Measurements from ENCODE around the gene PAQR7. TPM values are rescaled to one million over a fixed set of nuclear protein-coding genes. Genes with fewer than 3 reads are reported as not detected.

PAQR7 gene
- total and polyA plus RNA-seq, 11 donors, result 1.1 to 5.7 (median 2.0) TPM

DNA sequence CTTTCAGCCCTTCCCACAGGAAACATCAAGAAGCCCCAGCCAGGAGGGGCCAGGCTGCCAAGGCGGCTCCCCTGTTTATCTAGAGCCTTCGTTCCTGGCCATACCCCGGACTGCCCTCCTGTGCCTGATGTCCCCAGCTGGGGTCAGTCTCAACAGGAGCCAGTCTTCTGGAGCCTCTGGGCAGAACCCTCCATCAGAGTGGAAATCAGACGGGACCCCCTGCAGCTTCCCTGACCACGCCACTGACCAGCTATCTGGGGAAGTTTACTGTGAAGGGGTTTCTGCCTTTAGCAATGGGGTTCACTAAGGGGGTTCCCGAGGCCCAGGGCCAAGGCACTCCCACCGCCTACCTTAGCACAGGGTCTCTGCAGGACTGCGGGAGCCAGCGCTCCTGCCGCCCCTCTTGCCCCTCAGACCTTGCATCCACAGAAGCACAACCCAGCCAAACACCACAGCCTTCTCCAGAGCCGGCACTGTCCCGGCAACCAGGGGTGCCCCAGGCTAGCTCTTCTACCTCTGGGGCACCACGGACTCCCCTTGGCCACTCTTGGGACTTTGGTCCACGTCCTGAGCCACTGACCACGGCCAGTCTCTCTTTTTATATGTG is 59.3 kb downstream of the PAQR7 start:
- WGBS, 4 donors, result 82 to 90% (median 86%) methylated on average over 15 of the region's 15 CpGs
- ATAC-seq (no peak), DNase-seq (no peak)
- H3K36me3 ChIP-seq, result peaks cover 0 to 52% (median 49%) of the 10 kb centered on the region in 9 donors
- H3K4me3 ChIP-seq, result no peak overlapping the region
- no peak overlapping the region for H3K27ac ChIP-seq
- peaks cover 0 to 31% (median 16%) of the 10 kb centered on the region in 12 donors for H3K4me1 ChIP-seq
- no peaks in the 10 kb centered on the region for H3K27me3 ChIP-seq
- intact Hi-C loops (cut with DNase I), result loop anchor here in 2 of 10 donors (5.0 to 10.0 kb wide), 2 partner anchors 569 to 571 kb away; partner anchors contain the start of gene RSRP1 (in 2 of the 2)
- no peaks in the 10 kb centered on the region for H3K9me3 ChIP-seq
- TF ChIP-seq, protein P1, sequence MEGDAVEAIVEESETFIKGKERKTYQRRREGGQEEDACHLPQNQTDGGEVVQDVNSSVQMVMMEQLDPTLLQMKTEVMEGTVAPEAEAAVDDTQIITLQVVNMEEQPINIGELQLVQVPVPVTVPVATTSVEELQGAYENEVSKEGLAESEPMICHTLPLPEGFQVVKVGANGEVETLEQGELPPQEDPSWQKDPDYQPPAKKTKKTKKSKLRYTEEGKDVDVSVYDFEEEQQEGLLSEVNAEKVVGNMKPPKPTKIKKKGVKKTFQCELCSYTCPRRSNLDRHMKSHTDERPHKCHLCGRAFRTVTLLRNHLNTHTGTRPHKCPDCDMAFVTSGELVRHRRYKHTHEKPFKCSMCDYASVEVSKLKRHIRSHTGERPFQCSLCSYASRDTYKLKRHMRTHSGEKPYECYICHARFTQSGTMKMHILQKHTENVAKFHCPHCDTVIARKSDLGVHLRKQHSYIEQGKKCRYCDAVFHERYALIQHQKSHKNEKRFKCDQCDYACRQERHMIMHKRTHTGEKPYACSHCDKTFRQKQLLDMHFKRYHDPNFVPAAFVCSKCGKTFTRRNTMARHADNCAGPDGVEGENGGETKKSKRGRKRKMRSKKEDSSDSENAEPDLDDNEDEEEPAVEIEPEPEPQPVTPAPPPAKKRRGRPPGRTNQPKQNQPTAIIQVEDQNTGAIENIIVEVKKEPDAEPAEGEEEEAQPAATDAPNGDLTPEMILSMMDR (IDR thresholded peaks at IDR 0.05), result no peak
- TF ChIP-seq POLR2A (IDR thresholded peaks at IDR 0.05), result no peak

DNA sequence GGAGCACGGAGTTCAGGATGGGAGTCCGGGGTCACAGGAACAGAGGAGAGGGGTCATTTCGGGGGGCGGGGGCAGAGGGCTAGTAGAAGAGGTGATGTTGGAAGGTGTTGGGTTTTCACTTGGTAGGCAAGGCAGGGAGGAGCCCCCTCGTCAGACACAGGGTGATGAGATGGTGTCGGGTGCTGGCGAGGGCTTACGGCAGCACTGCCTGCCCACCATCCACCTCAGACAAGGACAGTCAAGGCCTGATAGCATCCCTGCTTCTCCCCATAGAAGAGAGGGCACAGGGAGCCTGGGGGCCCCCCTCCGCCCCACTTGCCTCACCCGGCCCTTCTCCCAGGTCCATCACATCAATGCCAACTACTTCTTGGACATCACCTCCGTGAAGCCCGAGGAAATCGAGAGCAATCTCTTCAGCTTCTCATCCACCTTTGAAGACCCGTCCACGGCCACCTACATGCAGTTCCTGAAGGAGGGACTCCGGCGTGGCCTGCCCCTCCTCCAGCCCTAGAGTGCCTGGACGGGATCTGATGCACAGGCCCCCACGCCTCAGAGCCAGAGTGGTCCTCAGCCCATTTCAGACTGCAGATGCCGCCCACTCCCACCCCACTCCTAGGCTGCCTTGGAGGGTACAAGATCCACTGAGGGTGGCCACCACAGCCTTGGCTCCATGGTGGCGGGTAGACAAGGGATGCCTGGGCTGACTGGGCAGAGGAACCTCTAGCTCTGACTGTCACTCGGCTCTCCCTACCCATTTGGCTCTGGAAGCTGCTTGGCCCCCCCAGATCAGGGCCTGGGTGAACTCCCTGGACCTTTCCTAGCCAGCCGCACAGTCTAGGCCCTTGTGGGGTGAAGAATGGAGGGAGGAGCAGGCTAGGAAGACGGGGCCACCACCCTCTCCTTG is 60.0 kb downstream of the PAQR7 start:
- no peak for DNase-seq
- TF ChIP-seq POLR2A (IDR thresholded peaks at IDR 0.05), result no peak
- TF ChIP-seq, protein P1 (IDR thresholded peaks at IDR 0.05), result no peak

DNA sequence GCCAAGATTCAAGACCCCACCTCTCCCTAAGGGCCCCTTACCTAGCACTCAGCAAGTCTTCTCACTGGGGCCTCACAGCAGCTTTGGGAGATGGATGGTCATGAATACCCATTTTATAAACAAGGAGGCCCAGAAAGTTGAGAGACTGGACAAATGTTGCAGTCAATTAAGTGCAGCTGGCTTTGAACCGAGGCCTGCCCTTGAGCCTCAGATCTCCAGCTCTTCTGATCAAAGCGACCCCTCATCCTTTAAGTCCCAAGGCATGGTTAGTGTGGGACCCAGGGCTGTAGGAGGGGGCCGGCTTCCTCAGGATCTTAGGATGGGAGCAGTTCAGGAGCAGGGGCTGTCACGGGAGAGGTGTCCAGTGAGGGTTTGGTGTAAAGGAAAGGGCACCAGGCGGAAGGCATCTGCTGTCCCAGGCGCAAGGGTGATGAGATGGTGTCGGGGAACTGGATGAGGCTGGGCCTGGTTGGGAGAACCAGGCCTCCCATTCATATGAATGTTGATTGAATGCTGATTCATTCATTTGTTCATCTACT is 60.9 kb downstream of the PAQR7 start:
- H3K27ac ChIP-seq, result no peak overlapping the region
- intact Hi-C loops (cut with DNase I), result loop anchor here in 7 of 10 donors (5.0 to 10.0 kb wide), 6 partner anchors 202 to 570 kb away; partner anchors contain the start of gene RSRP1 (in 2 of the 7)
- no peaks in the 10 kb centered on the region for H3K9me3 ChIP-seq
- H3K36me3 ChIP-seq, result peaks cover 0 to 66% (median 58%) of the 10 kb centered on the region in 9 donors
- DNase-seq (no peak), ATAC-seq (no peak)
- peaks cover 0 to 32% (median 24%) of the 10 kb centered on the region in 12 donors for H3K4me1 ChIP-seq
- WGBS, 4 donors, result 89 to 95% (median 92%) methylated on average over 7 of the region's 7 CpGs
- H3K4me3 ChIP-seq, result no peak overlapping the region
- TF ChIP-seq, protein P1 (IDR thresholded peaks at IDR 0.05), result no peak
- no peak for TF ChIP-seq POLR2A (IDR thresholded peaks at IDR 0.05)
- no peaks in the 10 kb centered on the region for H3K27me3 ChIP-seq

More for the DNA sequence above, 60.0 kb downstream of the PAQR7 start:
- ATAC-seq, result no peak
- intact Hi-C loops (cut with DNase I), result loop anchor here in 2 of 10 donors (5.0 to 10.0 kb wide), 2 partner anchors 568 to 571 kb away; partner anchors contain the start of gene RSRP1 (in 2 of the 2)
- Histone ChIP-seq H3K4me3 (no peak overlapping the region), H3K9me3 (no peaks in the 10 kb centered on the region), H3K27me3 (no peaks in the 10 kb centered on the region), H3K27ac (no peak overlapping the region), H3K4me1 (peaks cover 0 to 31% (median 19%) of the 10 kb centered on the region in 12 donors), H3K36me3 (peaks cover 0 to 57% (median 50%) of the 10 kb centered on the region in 9 donors)
- WGBS, 4 donors, result 88 to 89% (median 89%) methylated on average over 24 of the region's 24 CpGs

Data from heart left ventricle (tissue), 16 donors.